Body of pancreas (tissue), 4 donors: Measurements from ENCODE around the gene PPP6R2. TPM values are rescaled to one million over a fixed set of nuclear protein-coding genes. Genes with fewer than 3 reads are reported as not detected.

Experiments used
- ATAC-seq: fragments of 150-250 bp; one replicate; pipeline ENCODE4 v1.9.1; 2016
- DNase-seq, 4 donors: peaks; one replicate each; pipeline ENCODE4 v3.0.0-alpha.2; 2019
- H3K27ac ChIP-seq, 4 donors: fragments of 200-600 bp; sonication (generic); 1 replicate in 3 of 4; 2 replicates in 1 of 4; pipeline versions ENCODE4 v1.5.1 to v1.6.1; 2016 to 2019; ENCODE audit warnings: mild to moderate bottlenecking in 1 of 4, mixed read lengths in 1 of 4, moderate library complexity in 1 of 4
- H3K27me3 ChIP-seq, 2 donors: fragments of 200-600 bp; sonication (generic); one replicate each; pipeline ENCODE4 v1.6.0; 2016; ENCODE audit warnings: mild to moderate bottlenecking in 1 of 2
- H3K36me3 ChIP-seq, 2 donors: fragments of 200-600 bp; sonication (generic); replicated peaks in 1 of 2; 2 replicates each; pipeline ENCODE4 v1.5.1; 2016; ENCODE audit warnings: low read depth in 2 of 2; ENCODE audit not compliant: insufficient read depth in 1 of 2
- H3K4me1 ChIP-seq: fragments of 200-600 bp; sonication (generic); one replicate; pipeline ENCODE4 v1.6.0; 2016
- H3K4me3 ChIP-seq, 2 donors: fragments of 200-600 bp; sonication (generic); 1 replicate in 1 of 2; 2 replicates in 1 of 2; pipeline ENCODE4 v1.5.1; 2016 to 2019
- H3K9me3 ChIP-seq, 3 donors: fragments of 200-600 bp; sonication (generic); 1 replicate in 2 of 3; 2 replicates in 1 of 3; pipeline ENCODE4 v1.5.1; 2016
- CTCF ChIP-seq, 7 experiments: fragments of 450-650 bp in 4 of 7; fragments of 200-600 bp in 3 of 7; sonication (generic) in 3 of 7; IDR thresholded peaks; one replicate each; pipeline ENCODE4 v1.5.1; 2016 to 2019; ENCODE audit warnings: antibody characterized with exemption in 7 of 7
- POLR2A ChIP-seq, 3 donors: fragments of 450-650 bp; IDR thresholded peaks; one replicate each; pipeline ENCODE4 v1.6.1; 2016; ENCODE audit warnings: antibody characterized with exemption in 3 of 3, mild to moderate bottlenecking in 2 of 3
- WGBS, 2 donors: methylation state at CpG; one replicate each; pipeline ENCODE4 v1.1.5; 2017; 5-methylcytosine and 5-hydroxymethylcytosine counted together
- intact Hi-C: fragments of 100-400 bp; cut with DNase I; formaldehyde crosslinking; loops from one replicate; pipeline ENCODE4 v1.15.1; 2023
- total RNA-seq, 2 donors: library from RNA; depleted of rRNA; stranded (reverse); fragments of >200 nt; gene quantifications; one replicate each; pipeline ENCODE4 v1.1.0, GENCODE V29; 2016

PPP6R2 gene
- total RNA-seq, 2 donors from 2014 or later = 48.8 to 53.4 TPM

GRCh38 chr22:50420581-50420980 is 77.5 kb downstream of the PPP6R2 start:
- ATAC-seq (no peak), DNase-seq (no peak)
- Histone ChIP-seq H3K27me3 (no peaks in the 10 kb centered on the region), H3K27ac (no peak overlapping the region), H3K4me3 (no peak overlapping the region), H3K9me3 (no peaks in the 10 kb centered on the region), H3K4me1 (no peaks in the 10 kb centered on the region), H3K36me3 (peaks cover 34 to 47% of the 10 kb centered on the region in 2 donors)
- 85 to 88% methylated on average over 12 of the region's 12 CpGs for WGBS, 2 donors
- TF ChIP-seq CTCF (IDR thresholded peaks at IDR 0.05) = no peak
- TF ChIP-seq POLR2A (IDR thresholded peaks at IDR 0.05) = no peak
- intact Hi-C loops = loop anchor here (10.0 kb wide), 1 partner anchor 56 kb away; no protein-coding TSS in a partner anchor

- Histone ChIP-seq H3K27me3 (no peaks in the 10 kb centered on the region), H3K4me1 (no peaks in the 10 kb centered on the region), H3K9me3 (no peaks in the 10 kb centered on the region), H3K4me3 (no peak overlapping the region), H3K36me3 (peaks cover 34 to 37% of the 10 kb centered on the region in 2 donors), H3K27ac (no peak overlapping the region)
- intact Hi-C loops = loop anchor here (10.0 kb wide), 1 partner anchor 57 kb away; no protein-coding TSS in a partner anchor
- no peak for TF ChIP-seq POLR2A (IDR thresholded peaks at IDR 0.05)
- TF ChIP-seq CTCF (IDR thresholded peaks at IDR 0.05) = no peak
- 90 to 95% methylated on average over 11 to 14 of the region's 14 CpGs for WGBS, 2 donors
- ATAC-seq = no peak
- no peak for DNase-seq
These were observed 78.9 kb downstream of the PPP6R2 start for GRCh38 chr22:50422046-50422445.

- no peak overlapping the region for H3K27ac ChIP-seq
- intact Hi-C loops = loop anchor here (10.0 kb wide), 1 partner anchor 58 kb away; no protein-coding TSS in a partner anchor
- H3K36me3 ChIP-seq = peaks cover 28 to 32% of the 10 kb centered on the region in 2 donors
- no peak for TF ChIP-seq POLR2A (IDR thresholded peaks at IDR 0.05)
- no peak for TF ChIP-seq CTCF (IDR thresholded peaks at IDR 0.05)
- ATAC-seq (no peak), DNase-seq (no peak)
- H3K27me3 ChIP-seq = no peaks in the 10 kb centered on the region
- no peak overlapping the region for H3K4me3 ChIP-seq
- WGBS, 2 donors = 94 to 100% methylated on average over 5 to 19 of the region's 21 CpGs
- H3K9me3 ChIP-seq = no peaks in the 10 kb centered on the region
- no peaks in the 10 kb centered on the region for H3K4me1 ChIP-seq
These were observed 80.1 kb downstream of the PPP6R2 start for GRCh38 chr22:50422961-50423815.

- intact Hi-C loops = loop anchor here (10.0 kb wide), 1 partner anchor 59 kb away; no protein-coding TSS in a partner anchor
- H3K4me3 ChIP-seq = no peak overlapping the region
- H3K4me1 ChIP-seq = no peaks in the 10 kb centered on the region
- ATAC-seq (no peak), DNase-seq (no peak)
- H3K36me3 ChIP-seq = peaks cover 28 to 30% of the 10 kb centered on the region in 2 donors
- no peaks in the 10 kb centered on the region for H3K9me3 ChIP-seq
- WGBS, 2 donors = 94 to 95% methylated on average over 13 to 14 of the region's 14 CpGs
- H3K27ac ChIP-seq = no peak overlapping the region
- TF ChIP-seq CTCF (IDR thresholded peaks at IDR 0.05) (no peak), POLR2A (IDR thresholded peaks at IDR 0.05) (no peak)
- H3K27me3 ChIP-seq = no peaks in the 10 kb centered on the region
These were observed 80.8 kb downstream of the PPP6R2 start for GRCh38 chr22:50423956-50424355.
